GM18870 (cell line): ENCODE results near the gene RSL1D1.
"Not testable (repeated sequence)": the region's sequence is repeated elsewhere in the genome, so short reads cannot be mapped to it uniquely, and the experiment has no call there.

Experiments used
- ATAC-seq: cut with Tn5 transposase; IDR thresholded peaks from one replicate; pipeline ENCODE4 v1.9.1; 2021; ENCODE audit warnings: moderate library complexity; ENCODE audit not compliant: unreplicated experiment

Gene RSL1D1

DNA sequence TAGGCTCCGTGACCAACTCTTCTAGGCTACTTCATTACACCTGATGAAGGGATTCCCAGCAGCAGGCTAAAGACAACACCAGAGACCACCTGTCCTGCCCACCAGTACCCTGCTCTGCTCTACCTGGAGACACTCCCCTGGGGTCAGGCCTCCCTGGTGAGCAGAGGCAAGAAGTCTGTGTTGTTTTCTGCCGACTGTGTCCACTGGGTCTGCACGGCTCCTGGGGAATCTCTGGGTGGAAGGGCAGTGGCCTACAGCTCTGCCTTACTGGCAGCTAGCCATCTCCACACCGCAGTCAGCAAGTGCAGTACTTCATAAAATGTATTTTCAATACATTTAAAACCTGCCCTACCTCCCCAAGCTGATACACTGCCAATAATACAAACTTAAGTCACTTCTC is 6.8 kb downstream of the RSL1D1 start:
- ATAC-seq = no peak

DNA sequence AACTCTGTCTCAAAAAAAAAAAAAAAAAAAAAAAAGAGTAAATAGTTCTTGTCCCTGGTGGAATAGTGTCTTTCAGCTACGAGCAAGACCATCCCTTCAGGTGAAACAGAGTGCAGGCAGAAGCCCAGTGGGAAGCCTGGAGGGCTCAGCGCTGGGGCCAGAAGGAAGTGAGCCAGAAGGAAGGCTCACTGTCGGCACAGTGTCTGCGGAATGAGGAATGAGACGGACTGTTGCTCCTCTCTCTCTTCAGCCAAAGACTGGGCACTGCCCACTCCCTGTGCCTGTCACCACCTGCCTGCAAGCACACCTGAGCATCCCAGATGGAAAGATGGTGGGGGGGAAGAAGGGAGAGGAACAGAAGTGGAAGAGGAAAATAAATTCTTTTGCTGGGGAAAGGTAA is 7.5 kb downstream of the RSL1D1 start:
- no peak for ATAC-seq

DNA sequence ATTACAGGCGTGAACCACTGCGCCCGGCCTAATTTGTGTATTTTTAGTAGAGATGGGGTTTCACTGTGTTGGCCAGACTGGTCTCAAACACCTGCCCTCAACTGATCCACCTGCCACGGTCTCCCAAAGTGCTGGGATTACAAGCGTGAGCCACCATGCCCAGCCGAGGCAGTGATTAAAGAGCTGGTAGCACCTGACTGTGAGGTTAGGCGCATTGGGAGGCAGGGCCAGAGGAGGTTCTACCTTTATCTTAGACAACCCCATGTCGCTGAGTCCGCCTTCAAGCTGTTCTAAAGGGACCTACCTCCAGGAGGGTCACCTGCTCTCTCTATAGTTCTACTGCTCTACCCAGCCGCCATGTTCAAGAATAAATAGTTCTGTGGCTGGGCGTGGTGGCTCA is 8.1 kb downstream of the RSL1D1 start:
- no peak for ATAC-seq

DNA sequence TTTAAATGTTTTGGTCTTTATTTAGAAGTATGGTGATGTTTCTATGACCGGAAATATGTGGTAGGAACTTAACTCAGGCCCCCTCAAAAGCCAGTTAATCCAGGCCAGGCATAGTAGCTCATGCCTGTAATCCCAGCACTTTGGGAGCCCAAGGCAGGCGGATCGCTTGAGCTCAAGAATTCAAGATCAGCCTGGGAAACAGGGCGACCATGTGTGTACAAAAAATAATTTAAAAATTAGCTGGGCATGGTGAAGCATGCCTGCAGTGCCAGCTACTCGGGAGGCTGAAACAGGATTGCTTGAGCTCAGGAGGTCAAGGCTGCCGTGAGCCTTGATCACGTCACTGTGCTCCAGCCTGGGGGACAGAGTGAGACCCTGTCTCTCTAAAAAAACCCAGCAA is 10.3 kb downstream of the RSL1D1 start:
- ATAC-seq = no peak

DNA sequence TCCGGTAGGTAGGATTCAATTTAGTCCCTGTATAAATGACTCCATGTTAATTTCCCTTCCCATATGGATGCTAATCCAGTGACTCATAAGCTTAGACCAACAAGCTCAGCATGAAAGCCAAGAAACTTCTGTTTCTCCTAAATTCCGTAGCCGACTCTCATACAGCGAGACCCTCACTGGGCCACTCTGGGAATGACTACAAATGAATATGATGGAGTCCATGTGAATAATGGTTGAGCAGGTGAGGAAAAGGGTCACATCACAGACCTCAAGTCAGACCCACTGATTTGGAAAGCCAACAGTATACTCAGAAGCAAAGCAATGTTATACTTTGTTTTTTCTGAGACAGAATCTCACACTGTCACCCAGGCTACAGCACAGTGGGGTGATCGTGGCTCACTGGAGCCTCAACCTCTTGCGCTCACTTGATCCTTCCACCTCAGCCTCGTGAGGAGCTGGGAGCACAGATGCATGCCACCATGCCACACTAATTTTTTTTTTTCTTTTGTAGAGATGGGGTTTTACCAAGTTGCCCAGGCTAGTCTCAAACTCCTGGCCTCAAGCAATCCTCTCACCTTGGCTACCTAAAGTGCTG is 14.6 kb downstream of the RSL1D1 start:
- no peak for ATAC-seq

DNA sequence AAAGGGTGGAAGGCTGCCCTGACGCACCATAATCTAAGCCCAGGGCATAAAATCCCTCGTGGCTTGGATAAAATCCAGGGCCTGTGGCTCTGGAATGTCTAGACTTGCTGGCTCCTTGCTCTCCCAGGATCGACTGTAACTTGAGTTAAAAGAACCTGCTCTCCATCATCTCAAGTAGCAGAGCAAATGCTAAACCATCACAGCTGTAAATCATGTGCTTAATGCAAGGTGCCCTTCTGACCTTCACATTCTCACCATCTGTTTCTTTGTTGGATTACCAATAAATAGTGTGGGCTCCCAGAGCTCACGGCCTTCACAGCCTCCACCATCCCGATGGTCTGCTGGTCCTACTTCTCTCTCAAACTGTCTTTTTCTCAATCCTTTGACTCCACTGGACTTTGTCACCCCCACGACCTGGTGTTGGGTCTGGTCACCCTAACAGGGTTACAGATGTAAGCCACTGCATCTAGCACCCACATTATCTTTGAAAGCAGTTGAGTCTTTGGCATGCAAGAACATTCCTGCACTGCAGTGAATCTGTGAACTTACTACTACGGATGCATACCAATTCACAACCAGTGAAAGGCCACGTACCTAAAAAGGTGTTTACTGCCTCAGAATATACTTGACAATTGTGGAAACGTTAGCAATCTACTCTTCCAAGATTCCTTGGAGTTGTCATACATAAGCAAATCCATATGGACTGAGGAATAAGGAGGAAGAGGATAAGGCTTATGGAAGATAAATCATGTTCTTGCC is 15.3 kb downstream of the RSL1D1 start:
- ATAC-seq = no peak

DNA sequence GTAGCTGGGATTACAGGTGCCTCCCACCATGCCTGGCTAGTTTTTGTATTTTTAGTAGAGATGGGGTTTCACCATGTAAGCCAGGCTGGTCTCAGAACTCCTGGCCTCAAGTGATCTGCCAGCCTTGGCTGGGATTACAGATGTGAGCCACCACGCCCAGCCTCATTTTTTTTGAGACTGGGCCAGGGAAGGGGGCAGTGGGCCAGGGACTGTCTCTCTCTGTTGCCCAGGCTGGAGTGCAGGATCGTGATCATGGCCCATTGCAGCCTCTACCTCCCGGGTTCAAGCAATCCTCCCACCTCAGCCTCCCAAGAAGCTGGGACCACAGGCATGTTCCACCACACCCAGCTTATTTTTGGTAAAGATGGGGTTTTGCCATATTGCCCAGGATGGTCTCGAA is 16.0 kb downstream of the RSL1D1 start:
- ATAC-seq = no peak

DNA sequence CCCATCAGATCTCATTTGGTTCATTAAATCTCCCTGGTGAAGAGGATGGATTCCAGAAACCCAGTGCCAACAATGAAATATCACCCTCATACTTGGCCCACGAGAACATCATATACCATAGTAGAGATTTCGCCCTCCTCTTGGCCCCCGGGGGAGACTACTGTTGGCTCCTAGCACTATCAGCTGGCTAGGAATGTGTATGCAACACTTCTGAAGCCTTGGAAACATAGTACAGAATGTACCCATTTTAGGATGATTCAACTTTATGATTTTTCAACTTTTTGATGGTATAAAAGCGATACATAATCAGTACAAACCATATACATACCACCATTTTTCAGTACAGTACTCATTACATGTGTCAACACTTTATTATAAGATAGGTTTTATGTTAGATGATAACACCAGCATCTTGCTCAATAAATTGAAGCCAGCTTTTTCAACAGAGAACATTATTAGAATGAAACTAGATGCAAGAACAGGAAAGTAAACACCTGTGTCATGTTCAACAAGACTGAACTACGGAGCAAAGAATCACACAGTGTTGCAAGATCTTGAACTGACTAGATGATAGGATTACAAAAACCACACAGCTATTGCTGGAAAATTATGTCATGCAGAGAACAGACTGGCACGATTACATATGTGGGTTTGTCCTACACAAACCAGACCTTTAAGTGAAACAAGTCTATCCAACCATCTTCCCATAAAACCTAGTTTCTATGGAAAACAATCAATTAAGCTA is 17.2 kb downstream of the RSL1D1 start:
- ATAC-seq = no peak

DNA sequence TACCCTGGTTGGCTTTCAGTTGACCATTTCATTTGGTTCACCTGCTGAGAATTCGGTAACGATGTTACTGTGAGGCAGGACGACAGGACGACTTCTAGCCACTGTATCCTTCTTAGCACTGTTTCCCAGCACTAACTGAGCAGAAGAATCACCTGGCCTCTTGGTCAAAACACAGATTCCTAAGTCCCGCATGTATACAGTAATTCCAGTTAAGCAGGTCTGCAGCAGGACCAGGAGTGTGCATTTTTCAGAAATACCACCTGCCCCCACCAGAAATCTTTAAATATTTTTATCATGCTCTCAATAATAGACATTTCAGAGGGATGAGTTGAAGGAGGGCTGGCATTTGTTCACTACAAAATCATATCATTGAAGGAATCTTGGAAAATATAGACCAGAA is 22.6 kb downstream of the RSL1D1 start:
- no peak for ATAC-seq

DNA sequence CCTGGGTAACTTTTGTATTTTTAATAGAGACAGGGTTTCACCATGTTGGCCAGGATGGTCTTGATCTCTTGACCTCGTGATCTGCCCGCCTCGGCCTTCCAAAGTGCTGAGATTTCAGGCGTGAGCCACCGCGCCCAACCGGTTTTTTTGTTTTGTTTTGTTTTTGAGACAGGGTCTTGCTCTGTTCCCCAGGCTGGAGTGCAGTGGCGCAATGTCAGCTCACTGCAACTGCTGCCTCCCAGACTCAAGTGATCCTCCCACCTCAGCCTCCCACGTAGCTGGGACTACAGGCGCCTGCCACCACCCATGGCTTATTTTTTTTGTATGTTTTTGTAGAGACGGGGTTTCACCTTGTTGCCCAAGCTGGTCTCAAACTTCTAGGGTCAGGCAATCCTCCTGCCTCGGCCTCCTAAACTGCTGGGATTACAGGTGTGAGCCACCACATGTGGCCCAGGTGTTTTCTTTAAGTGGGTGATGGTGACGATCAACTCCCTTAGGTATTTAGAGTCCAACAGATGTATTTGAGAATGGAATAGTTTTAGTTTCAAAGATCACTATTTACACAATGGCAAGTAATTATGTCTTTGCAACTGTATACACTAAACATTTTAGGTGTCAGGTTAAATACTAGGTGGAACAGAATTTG is 25.7 kb downstream of the RSL1D1 start:
- ATAC-seq = not testable (repeated sequence)

DNA sequence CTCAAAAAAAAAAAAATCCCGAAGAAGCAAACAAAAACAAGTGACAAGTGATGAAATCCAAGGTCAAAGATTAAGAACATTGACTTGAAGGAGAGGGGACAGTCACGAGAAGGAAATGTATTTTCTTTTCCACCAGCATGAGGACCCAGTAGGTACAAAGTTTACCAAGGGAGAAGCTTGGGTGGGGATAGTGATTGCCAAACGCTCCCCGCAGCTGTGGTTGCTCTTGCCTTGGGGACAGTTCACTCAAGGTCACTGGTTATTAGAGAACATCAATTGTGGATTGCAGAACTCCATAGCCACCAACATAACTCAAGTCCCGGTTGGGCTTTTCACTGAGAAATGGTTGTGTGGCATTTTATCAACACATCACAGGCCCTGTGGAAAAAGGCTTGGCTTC is 27.0 kb downstream of the RSL1D1 start:
- ATAC-seq = no peak

DNA sequence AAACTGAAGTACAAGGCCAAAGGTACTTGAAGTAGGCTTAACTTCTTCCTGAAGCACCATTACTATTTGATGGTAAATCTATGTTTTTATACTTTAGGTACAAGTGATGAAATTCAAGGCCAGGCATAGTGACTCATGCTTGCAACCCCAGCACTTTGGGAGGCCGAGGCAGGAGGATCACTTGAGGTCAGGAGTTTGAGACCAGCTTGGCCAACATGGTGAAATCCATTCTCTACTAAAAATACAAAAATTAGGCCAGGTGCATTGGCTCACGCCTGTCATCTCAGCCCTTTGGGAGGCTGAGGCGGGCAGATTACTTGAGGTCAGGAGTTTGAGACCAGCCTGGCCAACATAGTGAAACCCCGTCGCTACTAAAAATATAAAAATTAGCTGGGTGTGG is 27.7 kb downstream of the RSL1D1 start:
- not testable (repeated sequence) for ATAC-seq

DNA sequence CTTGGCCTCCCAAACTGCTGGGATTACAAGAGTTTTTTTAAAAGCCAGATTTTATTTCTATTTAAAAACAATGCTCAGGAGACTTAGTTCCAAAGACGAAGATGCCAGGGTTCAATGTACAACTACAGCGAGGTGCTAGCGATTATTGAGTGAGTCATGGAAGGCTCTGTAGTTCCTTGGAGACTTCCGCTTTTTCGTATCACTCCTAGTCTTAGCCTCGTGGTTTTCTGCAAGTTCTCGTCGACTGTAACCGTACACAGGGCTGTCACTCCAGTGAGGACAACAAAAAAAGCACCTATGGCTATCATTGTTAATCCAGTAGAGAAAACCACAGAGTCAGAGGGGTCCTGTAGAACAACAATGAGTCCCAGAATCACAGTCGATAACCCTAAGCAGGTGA is 31.5 kb downstream of the RSL1D1 start:
- no peak for ATAC-seq

DNA sequence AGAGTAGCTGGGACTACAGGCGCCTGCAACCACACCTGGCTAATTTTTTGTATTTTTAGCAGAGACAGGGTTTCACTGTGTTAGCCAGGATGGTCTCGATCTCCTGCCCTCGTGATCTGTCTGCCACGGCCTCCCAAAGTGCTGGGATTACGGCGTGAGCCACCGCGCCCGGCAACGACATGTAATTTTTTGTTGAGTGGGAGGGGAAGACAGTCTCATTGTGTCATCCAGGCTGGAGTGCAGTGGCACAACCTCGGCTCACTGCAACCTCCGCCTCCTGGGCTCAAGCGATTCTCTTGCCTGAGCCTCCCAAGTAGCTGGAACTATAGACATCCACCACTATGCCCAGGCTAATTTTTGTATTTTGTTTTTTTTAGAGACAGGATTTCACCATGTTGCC is 32.4 kb downstream of the RSL1D1 start:
- ATAC-seq = not testable (repeated sequence)

DNA sequence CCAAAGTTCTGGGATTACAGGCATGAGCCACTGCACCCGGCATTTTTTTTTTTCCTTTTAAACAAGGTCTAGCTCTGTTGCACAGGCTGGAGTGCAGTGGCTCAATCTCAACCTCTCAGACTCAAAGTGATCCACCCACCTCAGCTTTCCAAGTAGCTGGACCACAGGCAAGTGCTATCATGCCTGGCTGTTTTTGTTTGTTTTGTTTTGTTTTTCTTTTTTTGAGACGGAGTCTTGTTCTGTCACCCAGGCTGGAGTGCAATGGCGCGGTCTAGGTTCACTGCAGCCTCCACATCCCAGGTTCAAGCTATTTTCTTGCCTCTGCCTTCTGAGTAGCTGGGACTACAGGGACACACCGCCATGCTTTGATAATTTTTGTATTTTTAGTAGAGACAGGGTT is 35.2 kb downstream of the RSL1D1 start:
- no peak for ATAC-seq

DNA sequence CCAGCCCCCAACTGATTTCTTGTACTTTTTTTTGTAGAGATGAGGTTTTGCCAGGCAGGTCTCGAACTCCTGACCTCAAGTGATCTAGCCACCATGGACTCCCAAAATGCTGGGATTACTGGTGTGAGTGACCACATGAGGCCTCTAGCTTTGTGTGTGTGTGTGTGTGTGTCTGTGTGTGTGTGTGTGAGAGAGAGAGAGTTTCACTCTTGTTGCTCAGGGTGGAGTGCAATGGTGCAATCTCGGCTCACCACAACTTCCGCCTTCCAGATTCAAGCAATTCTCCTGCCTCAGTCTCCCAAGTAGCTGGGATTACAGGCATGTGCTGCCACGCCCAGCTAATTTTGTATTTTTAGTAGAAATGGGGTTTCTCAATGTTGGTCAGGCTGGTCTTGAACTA is 36.5 kb downstream of the RSL1D1 start:
- ATAC-seq = not testable (repeated sequence)

DNA sequence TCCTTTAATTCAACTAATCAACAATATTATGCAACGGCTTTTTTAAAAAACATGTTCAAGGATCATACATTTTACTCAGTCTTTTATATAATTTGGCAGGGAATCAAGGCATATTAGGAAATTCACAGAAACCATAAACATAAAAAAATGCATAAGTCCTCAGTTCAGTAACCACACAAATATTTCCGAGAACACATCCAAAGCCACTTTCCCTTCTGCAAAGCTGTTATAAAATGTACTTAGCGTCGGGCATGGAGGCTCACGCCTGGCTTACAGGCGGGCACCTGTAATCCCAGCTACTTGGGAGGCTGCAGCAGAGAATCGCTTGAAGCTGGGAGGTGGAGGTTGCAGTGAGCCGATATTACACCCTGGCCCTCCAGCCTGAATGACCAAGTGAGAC is 44.6 kb downstream of the RSL1D1 start:
- ATAC-seq = no peak

DNA sequence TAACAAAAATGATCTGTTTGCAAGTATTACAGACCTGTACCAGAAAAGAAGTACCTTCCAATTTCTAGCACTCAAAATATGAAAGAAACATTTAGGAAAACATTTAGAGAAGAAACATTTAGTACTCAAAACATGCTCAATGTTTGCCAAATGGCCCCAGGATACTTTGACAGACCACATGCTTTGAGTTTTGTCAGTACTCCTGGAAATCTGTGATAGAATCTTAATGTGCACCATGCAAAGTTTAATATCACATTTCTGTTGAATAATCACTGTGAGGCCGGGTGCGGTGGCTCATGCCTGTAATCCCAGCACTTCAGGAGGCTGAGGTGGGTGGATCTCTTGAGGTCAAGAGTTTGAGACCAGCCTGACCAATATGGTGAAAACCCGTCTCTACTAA is 45.8 kb downstream of the RSL1D1 start:
- no peak for ATAC-seq

DNA sequence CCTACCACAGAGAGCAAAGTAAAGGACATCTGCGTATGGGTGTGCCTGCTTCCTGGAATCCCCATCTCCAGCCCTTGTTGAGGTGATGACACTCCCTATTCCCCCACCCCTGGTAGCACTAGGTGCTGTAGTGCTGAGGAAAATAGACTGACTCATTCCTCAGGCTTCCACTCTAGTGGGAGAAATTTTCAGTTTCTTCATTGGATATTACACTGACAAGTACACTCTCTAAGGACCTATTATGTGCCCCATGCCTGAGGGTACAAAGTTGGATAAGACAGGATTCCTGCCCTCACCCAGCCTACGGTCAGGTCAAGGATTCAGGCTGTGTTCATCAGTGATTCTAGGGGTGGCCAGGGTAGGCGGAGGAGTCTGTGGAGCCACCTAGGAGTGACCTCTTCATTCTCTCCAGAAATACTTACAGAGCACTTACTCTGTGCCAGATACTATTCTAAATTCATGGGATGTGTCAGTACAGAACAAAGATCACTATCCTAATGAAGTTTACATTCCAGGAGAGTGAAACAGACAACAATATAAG is 49.8 kb downstream of the RSL1D1 start:
- no peak for ATAC-seq

DNA sequence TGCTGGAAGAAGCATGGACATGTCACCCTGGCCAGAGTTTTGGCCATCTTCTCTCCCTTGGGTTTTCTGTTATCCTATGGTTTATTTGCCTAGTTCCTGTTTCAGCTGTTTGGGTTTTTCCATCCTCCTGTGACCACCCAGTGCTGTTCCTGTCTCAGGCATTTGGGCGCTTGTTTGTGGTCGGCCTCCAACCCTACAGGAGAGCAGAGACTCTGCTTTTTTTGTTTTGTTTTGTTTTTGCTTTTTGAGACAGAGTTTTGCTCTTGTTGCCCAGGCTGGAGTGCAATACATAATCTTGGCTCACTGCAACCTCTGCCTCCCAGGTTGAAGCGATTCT is 51.0 kb downstream of the RSL1D1 start:
- ATAC-seq = no peak

DNA sequence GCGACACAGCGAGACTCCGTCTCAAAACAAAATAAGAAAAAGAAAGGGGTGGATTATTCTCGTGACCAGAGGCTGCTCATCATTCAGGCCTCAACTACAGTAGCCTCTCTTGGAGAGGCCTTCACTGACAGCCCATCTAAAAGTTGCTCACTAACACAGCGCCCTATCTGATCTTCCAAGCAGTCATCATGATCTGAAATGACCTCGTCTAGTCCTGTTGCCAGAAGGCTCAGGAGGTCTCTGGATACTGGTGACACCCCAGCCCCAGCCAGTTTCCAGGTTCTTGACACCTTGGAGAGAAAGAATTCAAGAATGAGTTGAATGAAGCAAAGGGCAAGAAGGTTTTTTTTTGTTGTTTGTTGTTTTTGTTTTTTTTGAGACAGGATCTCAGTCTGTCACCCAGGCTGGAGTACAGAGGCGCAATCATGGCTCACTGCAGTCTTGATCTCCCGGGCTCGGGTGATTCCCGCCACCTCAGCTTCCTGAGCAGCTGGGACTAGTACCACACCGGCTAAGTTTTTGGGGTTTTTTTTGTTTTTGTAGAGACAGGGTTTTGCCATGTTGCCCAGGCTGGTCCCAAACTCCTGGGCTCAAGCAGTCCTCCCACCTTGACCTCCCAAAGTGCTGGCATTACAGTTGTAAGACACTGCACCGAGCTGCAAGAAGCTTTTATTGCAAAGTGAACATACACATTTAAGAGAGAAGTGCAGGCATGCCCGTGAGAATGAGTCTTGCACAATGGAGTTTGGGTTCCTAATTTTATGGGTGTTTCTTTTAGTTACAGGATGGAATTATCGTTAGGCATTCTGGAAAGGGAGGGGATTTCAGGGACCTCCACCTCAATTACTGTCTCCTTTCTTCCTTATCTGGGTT is 51.6 kb downstream of the RSL1D1 start:
- no peak for ATAC-seq
